B cell (primary cell): ENCODE data around the gene ITGB3.

ENCODE experiments used
- CTCF ChIP-seq: fragments of 200-600 bp; IDR thresholded peaks from one replicate; pipeline ENCODE4 v1.8.0; 2022; ENCODE audit warnings: antibody characterized with exemption, mild to moderate bottlenecking
- EZH2 ChIP-seq: IDR thresholded peaks from 2 replicates; pipeline ENCODE4 v1.6.1; 2012; ENCODE audit warnings: borderline replicate concordance, low read depth, mild to moderate bottlenecking, moderate library complexity, low read length; ENCODE audit not compliant: insufficient read depth, poor library complexity, severe bottlenecking

DNA sequence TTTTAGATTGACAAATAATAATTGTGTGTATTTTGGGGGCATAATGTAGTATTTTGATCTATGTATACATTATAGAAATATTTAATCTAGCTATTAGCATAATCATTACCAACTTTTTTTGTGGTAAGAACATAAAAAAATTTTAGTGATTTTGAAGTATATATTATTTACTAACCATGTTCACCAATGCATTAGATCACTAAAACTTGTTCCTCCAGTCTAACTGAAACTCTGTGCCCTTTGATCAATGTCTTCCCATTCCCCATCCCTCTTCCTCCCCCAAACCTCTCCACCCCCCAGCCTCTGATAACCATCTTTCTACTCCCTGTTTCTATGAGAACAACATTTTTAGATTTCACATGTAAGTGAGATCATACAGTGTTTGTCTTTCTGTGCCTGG, 78.7 kb downstream of the ITGB3 start:
- TF ChIP-seq EZH2 (no peak), CTCF (no peak)
